Osteoblast (primary cell): Measurements from ENCODE around the gene ZNF217. TPM values are rescaled to one million over a fixed set of nuclear protein-coding genes. Genes with fewer than 3 reads are reported as not detected.
A peak's percentile ranks its signal among the peaks of the same experiment; 100 is the strongest.
"Not testable (repeated sequence)": the region's sequence is repeated elsewhere in the genome, so short reads cannot be mapped to it uniquely, and the experiment has no call there.

Experiments used
- DNase-seq: peaks from one replicate; pipeline ENCODE4 v3.0.0; 2011; ENCODE audit warnings: low spot score, mixed read lengths; ENCODE audit not compliant: insufficient read length; ENCODE audit errors: missing footprints
- H2AFZ ChIP-seq: 2 replicates; pipeline ENCODE4 v1.6.0; 2011; ENCODE audit warnings: mild to moderate bottlenecking, low read length
- H3K27ac ChIP-seq: 2 replicates; pipeline ENCODE4 v1.5.1; 2011; ENCODE audit warnings: mild to moderate bottlenecking, low read depth, low read length, moderate library complexity
- H3K27me3 ChIP-seq: 2 replicates; pipeline ENCODE4 v1.6.0; 2012; ENCODE audit warnings: mild to moderate bottlenecking, control low read depth, inconsistent platforms, low read length, moderate library complexity; ENCODE audit not compliant: insufficient read depth
- H3K36me3 ChIP-seq: 2 replicates; pipeline ENCODE4 v1.5.1; 2011; ENCODE audit warnings: mild to moderate bottlenecking, low read length, control low read depth, moderate library complexity; ENCODE audit not compliant: insufficient read depth
- H3K4me1 ChIP-seq: 2 replicates; pipeline ENCODE4 v1.5.1; 2011; ENCODE audit warnings: mild to moderate bottlenecking, low read length, control low read depth, moderate library complexity; ENCODE audit not compliant: insufficient read depth
- H3K4me2 ChIP-seq: 2 replicates; pipeline ENCODE4 v1.6.0; 2011; ENCODE audit warnings: mild to moderate bottlenecking, low read length; ENCODE audit not compliant: insufficient read depth
- H3K4me3 ChIP-seq: fragments of 200-600 bp; sonication (generic); 3 replicates; pipeline ENCODE4 v1.5.1; 2012; ENCODE audit warnings: mild to moderate bottlenecking, low read length, inconsistent platforms; ENCODE audit not compliant: insufficient read depth
- H3K79me2 ChIP-seq: 2 replicates; pipeline ENCODE4 v1.6.0; 2012; ENCODE audit warnings: mild to moderate bottlenecking, low read length, control low read depth, inconsistent platforms; ENCODE audit not compliant: insufficient read depth
- H3K9me3 ChIP-seq: 2 replicates; pipeline ENCODE4 v1.5.1; 2011; ENCODE audit warnings: low read depth, low read length, control low read depth
- H4K20me1 ChIP-seq: 2 replicates; pipeline ENCODE4 v1.6.0; 2012; ENCODE audit warnings: mild to moderate bottlenecking, low read length, control low read depth; ENCODE audit not compliant: insufficient read depth
- CTCF ChIP-seq: IDR thresholded peaks from 2 replicates; pipeline ENCODE4 v1.5.1; 2011; ENCODE audit warnings: mild to moderate bottlenecking, low read depth, low read length, moderate library complexity; ENCODE audit errors: extremely low read depth
- total RNA-seq: library from RNA; depleted of rRNA; stranded (reverse); fragments of >200 nt; gene quantifications from 2 replicates; pipeline ENCODE4 v1.2.3, GENCODE V29; 2012

The ZNF217 gene
- total RNA-seq, 1 donor: 26.4 TPM

GRCh38 chr20:53617791-53618489 is 24.3 kb upstream of the ZNF217 start:
- Histone ChIP-seq H3K27me3 (no peaks in the 10 kb centered on the region), H3K36me3 (no peaks in the 10 kb centered on the region), H3K4me3 (no peak overlapping the region), H2AFZ (no peak overlapping the region), H4K20me1 (no peaks in the 10 kb centered on the region), H3K27ac (no peak overlapping the region), H3K4me2 (no peak overlapping the region), H3K9me3 (no peaks in the 10 kb centered on the region), H3K4me1 (peaks cover 25% of the 10 kb centered on the region), H3K79me2 (no peaks in the 10 kb centered on the region)
- no peak for DNase-seq
- TF ChIP-seq CTCF: no peak

DNA sequence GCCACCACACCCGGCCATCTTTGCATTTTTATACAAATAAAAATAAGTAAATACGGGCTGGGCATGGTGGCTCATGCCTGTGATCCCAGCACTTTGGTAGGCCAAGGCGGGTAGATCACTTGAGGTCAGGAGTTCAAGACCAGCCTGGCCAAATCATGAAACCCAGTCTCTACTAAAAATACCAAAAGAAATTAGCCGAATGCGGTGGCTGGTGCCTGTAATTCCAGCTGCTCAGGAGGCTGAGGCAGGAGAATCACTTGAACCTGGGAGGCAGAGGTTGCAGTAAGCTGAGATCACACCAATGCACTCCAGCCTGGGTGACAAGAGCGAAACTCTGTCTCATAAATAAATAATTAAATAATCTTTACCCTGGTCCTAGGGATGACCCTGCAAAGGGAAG is 22.9 kb upstream of the ZNF217 start:
- H3K27ac ChIP-seq, H3K79me2 ChIP-seq, H3K27me3 ChIP-seq, H4K20me1 ChIP-seq, H2AFZ ChIP-seq, H3K36me3 ChIP-seq, H3K9me3 ChIP-seq, DNase-seq, H3K4me2 ChIP-seq, H3K4me3 ChIP-seq: not testable (repeated sequence)
- peaks cover 14% of the 10 kb centered on the region for H3K4me1 ChIP-seq

GRCh38 chr20:53613748-53614147 is 20.1 kb upstream of the ZNF217 start:
- H4K20me1 ChIP-seq: no peaks in the 10 kb centered on the region
- no peaks in the 10 kb centered on the region for H3K79me2 ChIP-seq
- DNase-seq: no peak
- peaks cover 22% of the 10 kb centered on the region for H3K4me1 ChIP-seq
- no peaks in the 10 kb centered on the region for H3K27me3 ChIP-seq
- H3K4me2 ChIP-seq: no peak overlapping the region
- TF ChIP-seq CTCF: no peak
- H3K27ac ChIP-seq: peak overlapping the region; percentile 11
- no peaks in the 10 kb centered on the region for H3K9me3 ChIP-seq
- no peak overlapping the region for H2AFZ ChIP-seq
- H3K36me3 ChIP-seq: no peaks in the 10 kb centered on the region
- no peak overlapping the region for H3K4me3 ChIP-seq

DNA sequence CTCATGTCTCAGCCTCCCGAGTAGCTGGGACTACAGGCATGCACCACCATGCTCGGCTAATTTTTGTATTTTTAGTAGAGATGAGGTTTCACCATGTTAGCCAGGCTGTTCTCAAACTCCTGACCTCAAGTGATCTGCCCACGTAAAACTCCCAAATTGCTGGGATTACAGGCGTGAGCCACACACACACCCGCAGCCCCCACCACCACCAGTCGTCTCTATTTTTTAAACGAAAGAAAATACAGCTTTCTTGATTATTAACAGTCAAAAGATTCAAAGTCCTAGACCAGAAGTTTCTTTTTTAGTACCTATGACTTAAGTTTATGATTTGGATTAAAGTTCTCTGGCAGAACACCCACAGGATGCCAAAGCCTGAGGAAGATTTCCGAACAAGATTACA is 18.6 kb upstream of the ZNF217 start:
- peak overlapping the region; percentile 89 for H3K27ac ChIP-seq
- H3K4me3 ChIP-seq, H4K20me1 ChIP-seq, H2AFZ ChIP-seq, H3K79me2 ChIP-seq, DNase-seq, H3K4me2 ChIP-seq, H3K9me3 ChIP-seq, H3K36me3 ChIP-seq, H3K27me3 ChIP-seq: not testable (repeated sequence)
- H3K4me1 ChIP-seq: peaks cover 22% of the 10 kb centered on the region

DNA sequence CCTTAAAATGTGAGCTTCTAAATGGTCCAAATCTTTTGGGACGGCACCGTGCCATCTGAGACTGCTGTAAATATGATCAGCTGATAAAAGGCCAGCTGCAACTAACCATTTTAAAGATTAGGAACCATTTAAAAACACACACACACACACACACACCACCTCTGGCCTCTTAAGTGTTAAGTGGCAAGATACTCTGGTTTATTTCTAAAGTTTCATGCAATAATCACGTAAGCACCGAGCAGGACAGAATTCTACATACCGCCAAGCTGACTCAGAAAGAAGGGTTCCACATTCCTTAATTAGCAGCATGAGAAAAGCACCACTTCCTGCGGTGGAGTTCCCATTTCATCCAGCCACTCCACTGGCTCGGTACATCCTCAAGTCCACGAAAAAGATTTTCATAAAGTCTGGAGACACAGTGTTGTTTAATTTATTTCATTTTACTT is 17.8 kb upstream of the ZNF217 start:
- Histone ChIP-seq H4K20me1 (no peaks in the 10 kb centered on the region), H3K4me2 (peak overlapping the region; percentile 66), H3K79me2 (no peaks in the 10 kb centered on the region), H3K9me3 (no peaks in the 10 kb centered on the region), H3K36me3 (no peaks in the 10 kb centered on the region), H3K4me3 (no peak overlapping the region), H3K27me3 (no peaks in the 10 kb centered on the region), H3K27ac (peak overlapping the region; percentile 89), H3K4me1 (peaks cover 24% of the 10 kb centered on the region), H2AFZ (no peak overlapping the region)
- DNase-seq: peak; percentile 82
- TF ChIP-seq CTCF: no peak
